Naive B cell (primary cell): ENCODE results near the gene MMADHC. TPM values are rescaled to one million over a fixed set of nuclear protein-coding genes. Genes with fewer than 3 reads are reported as not detected.

Experiments used
- ATAC-seq, 2 donors: fragments of 150-1000 bp; cut with Tn5 transposase; 2 replicates each; pipeline ENCODE4 v1.10.0; 2021; ENCODE audit warnings: low read depth in 2 of 2, mild to moderate bottlenecking in 2 of 2, moderate library complexity in 2 of 2
- DNase-seq: peaks from one replicate; pipeline ENCODE4 v3.0.0; 2022
- H3K27ac Mint-ChIP-seq, 6 donors: one replicate each; pipeline ENCODE4 v1.8.0; 2020 to 2022; ENCODE audit warnings: mild to moderate bottlenecking in 6 of 6, mixed read lengths in 6 of 6, moderate library complexity in 5 of 6, inconsistent platforms in 2 of 6
- H3K27me3 Mint-ChIP-seq, 3 donors: one replicate each; pipeline ENCODE4 v1.8.0; 2021 to 2022; ENCODE audit warnings: mixed read lengths in 3 of 3, mild to moderate bottlenecking in 1 of 3
- H3K36me3 Mint-ChIP-seq, 2 donors: one replicate each; pipeline ENCODE4 v1.8.0; 2020 to 2022; ENCODE audit warnings: mixed read lengths in 2 of 2, inconsistent platforms in 1 of 2, mild to moderate bottlenecking in 1 of 2
- H3K4me1 Mint-ChIP-seq, 3 donors: one replicate each; pipeline ENCODE4 v1.8.0; 2020 to 2022; ENCODE audit warnings: mixed read lengths in 3 of 3, inconsistent platforms in 1 of 3, mild to moderate bottlenecking in 1 of 3, moderate library complexity in 1 of 3
- H3K4me3 Mint-ChIP-seq, 8 donors: one replicate each; pipeline ENCODE4 v1.8.0; 2020 to 2022; ENCODE audit warnings: mild to moderate bottlenecking in 8 of 8, mixed read lengths in 8 of 8, moderate library complexity in 8 of 8, inconsistent platforms in 2 of 8
- H3K9me3 Mint-ChIP-seq, 7 donors: one replicate each; pipeline ENCODE4 v1.8.0; 2020 to 2022; ENCODE audit warnings: mixed read lengths in 7 of 7, mild to moderate bottlenecking in 5 of 7, inconsistent platforms in 2 of 7, moderate library complexity in 1 of 7
- polyA plus RNA-seq, 6 donors: library from polyadenylated mRNA; unstranded; fragments of 300-500 nt; fragmentation: Illumina TruSeq; gene quantifications; one replicate each; pipeline ENCODE4 v1.2.3, GENCODE V29; 2021; ENCODE audit warnings: low read depth in 6 of 6

Gene MMADHC
- polyA plus RNA-seq, 6 donors from 2014 or later = 100 to 164 (median 137) TPM

- H3K4me3 Mint-ChIP-seq = no peak overlapping the region
- H3K27ac Mint-ChIP-seq = no peak overlapping the region
- peaks cover 4 to 15% (median 9%) of the 10 kb centered on the region in 3 donors for H3K27me3 Mint-ChIP-seq
- peaks cover 0 to 5% (median 0%) of the 10 kb centered on the region in 3 donors for H3K4me1 Mint-ChIP-seq
- ATAC-seq (no peak), DNase-seq (no peak)
- H3K36me3 Mint-ChIP-seq = no peaks in the 10 kb centered on the region
- H3K9me3 Mint-ChIP-seq = peaks cover 0 to 4% (median 0%) of the 10 kb centered on the region in 7 donors
Observed at GRCh38 chr2:149534674-149535073, 52.9 kb downstream of the MMADHC start.

- no peaks in the 10 kb centered on the region for H3K4me1 Mint-ChIP-seq
- no peak overlapping the region for H3K27ac Mint-ChIP-seq
- no peaks in the 10 kb centered on the region for H3K36me3 Mint-ChIP-seq
- DNase-seq (no peak), ATAC-seq (no peak)
- peaks cover 0 to 14% (median 4%) of the 10 kb centered on the region in 7 donors for H3K9me3 Mint-ChIP-seq
- peaks cover 13 to 32% (median 23%) of the 10 kb centered on the region in 3 donors for H3K27me3 Mint-ChIP-seq
- H3K4me3 Mint-ChIP-seq = no peak overlapping the region
Observed at GRCh38 chr2:149528983-149529382, 58.6 kb downstream of the MMADHC start.

GRCh38 chr2:149527998-149528755 is 59.4 kb downstream of the MMADHC start:
- Mint-ChIP-seq H3K9me3 (peaks cover 4 to 22% (median 7%) of the 10 kb centered on the region in 7 donors), H3K4me3 (no peak overlapping the region), H3K4me1 (no peaks in the 10 kb centered on the region), H3K27ac (peak overlapping the region in 1 of 6 donors; percentile 1), H3K36me3 (no peaks in the 10 kb centered on the region), H3K27me3 (peaks cover 13 to 23% (median 23%) of the 10 kb centered on the region in 3 donors)
- DNase-seq (no peak), ATAC-seq (no peak)

- ATAC-seq (no peak), DNase-seq (no peak)
- H3K27ac Mint-ChIP-seq = no peak overlapping the region
- H3K4me1 Mint-ChIP-seq = no peaks in the 10 kb centered on the region
- H3K9me3 Mint-ChIP-seq = peaks cover 4 to 36% (median 11%) of the 10 kb centered on the region in 7 donors
- no peak overlapping the region for H3K4me3 Mint-ChIP-seq
- H3K27me3 Mint-ChIP-seq = peaks cover 13 to 23% (median 23%) of the 10 kb centered on the region in 3 donors
- H3K36me3 Mint-ChIP-seq = no peaks in the 10 kb centered on the region
Observed at GRCh38 chr2:149526689-149527088, 60.9 kb downstream of the MMADHC start.

- no peak overlapping the region for H3K27ac Mint-ChIP-seq
- DNase-seq (no peak), ATAC-seq (no peak)
- H3K27me3 Mint-ChIP-seq = peaks cover 13 to 23% (median 15%) of the 10 kb centered on the region in 3 donors
- H3K4me3 Mint-ChIP-seq = no peak overlapping the region
- no peaks in the 10 kb centered on the region for H3K36me3 Mint-ChIP-seq
- H3K9me3 Mint-ChIP-seq = peaks cover 4 to 37% (median 12%) of the 10 kb centered on the region in 7 donors
- H3K4me1 Mint-ChIP-seq = no peaks in the 10 kb centered on the region
Observed at GRCh38 chr2:149525323-149525722, 62.3 kb downstream of the MMADHC start.
